Astrocyte (in vitro differentiated cells and primary cell): ENCODE results near the gene TKT. TPM values are rescaled to one million over a fixed set of nuclear protein-coding genes. Genes with fewer than 3 reads are reported as not detected.

Experiments used
- DNase-seq: peaks from one replicate; pipeline ENCODE4 v3.0.0-alpha.2; 2010; ENCODE audit warnings: low read depth
- FAIRE-seq: peaks from 2 replicates; lab custom pipeline; 2011; peaks lifted over from hg19 to GRCh38; lab: Jason Lieb, UNC
- H2AFZ ChIP-seq: 2 replicates; pipeline ENCODE4 v1.6.0; 2012; ENCODE audit warnings: low read depth, low read length, inconsistent platforms
- H3K27ac ChIP-seq: 2 replicates; pipeline ENCODE4 v1.5.1; 2011; ENCODE audit warnings: low read depth, low read length, inconsistent platforms
- H3K27me3 ChIP-seq: 2 replicates; pipeline ENCODE4 v1.6.0; 2011; ENCODE audit warnings: low read length, inconsistent platforms; ENCODE audit not compliant: insufficient read depth
- H3K36me3 ChIP-seq: 2 replicates; pipeline ENCODE4 v1.5.1; 2011; ENCODE audit warnings: low read length, inconsistent platforms; ENCODE audit not compliant: insufficient read depth
- H3K4me1 ChIP-seq: 2 replicates; pipeline ENCODE4 v1.5.1; 2011; ENCODE audit warnings: low read length, inconsistent platforms; ENCODE audit not compliant: insufficient read depth
- H3K4me2 ChIP-seq: 2 replicates; pipeline ENCODE4 v1.6.0; 2012; ENCODE audit warnings: low read length, inconsistent platforms
- H3K4me3 ChIP-seq: 2 replicates; pipeline ENCODE4 v1.5.1; 2011; ENCODE audit warnings: low read depth, mild to moderate bottlenecking, low read length, inconsistent platforms; ENCODE audit not compliant: insufficient read depth
- H3K79me2 ChIP-seq: 2 replicates; pipeline ENCODE4 v1.6.0; 2012; ENCODE audit warnings: mild to moderate bottlenecking, low read length, inconsistent platforms; ENCODE audit not compliant: insufficient read depth
- H3K9ac ChIP-seq: 2 replicates; pipeline ENCODE4 v1.6.0; 2012; ENCODE audit warnings: mild to moderate bottlenecking, low read length, inconsistent platforms
- H3K9me3 ChIP-seq: 2 replicates; pipeline ENCODE4 v1.5.1; 2012; ENCODE audit warnings: low read depth, mild to moderate bottlenecking, low read length, inconsistent platforms; ENCODE audit not compliant: insufficient read depth
- H4K20me1 ChIP-seq: 2 replicates; pipeline ENCODE4 v1.6.0; 2012; ENCODE audit warnings: low read length, inconsistent platforms; ENCODE audit not compliant: insufficient read depth
- H3K27ac Mint-ChIP-seq: one replicate; pipeline ENCODE4 v1.8.0; 2021; ENCODE audit warnings: mild to moderate bottlenecking, mixed read lengths; ENCODE audit not compliant: unreplicated experiment
- H3K27me3 Mint-ChIP-seq: one replicate; pipeline ENCODE4 v1.8.0; 2021; ENCODE audit warnings: low read depth, mixed read lengths; ENCODE audit not compliant: unreplicated experiment
- H3K36me3 Mint-ChIP-seq: one replicate; pipeline ENCODE4 v1.8.0; 2021; ENCODE audit warnings: low read depth, mixed read lengths; ENCODE audit not compliant: unreplicated experiment
- H3K4me1 Mint-ChIP-seq: one replicate; pipeline ENCODE4 v1.8.0; 2021; ENCODE audit warnings: low read depth, mixed read lengths; ENCODE audit not compliant: unreplicated experiment
- H3K4me3 Mint-ChIP-seq: one replicate; pipeline ENCODE4 v1.8.0; 2021; ENCODE audit warnings: mild to moderate bottlenecking, moderate library complexity, mixed read lengths; ENCODE audit not compliant: unreplicated experiment
- H3K9me3 Mint-ChIP-seq: one replicate; pipeline ENCODE4 v1.8.0; 2021; ENCODE audit warnings: mild to moderate bottlenecking, mixed read lengths; ENCODE audit not compliant: unreplicated experiment
- EZH2 ChIP-seq: IDR thresholded peaks from 2 replicates; pipeline ENCODE4 v1.6.1; 2012; ENCODE audit warnings: mild to moderate bottlenecking, low read length, inconsistent platforms; ENCODE audit not compliant: insufficient read depth
- total RNA-seq: library from RNA; stranded (reverse); gene quantifications from 2 replicates; pipeline ENCODE4 v1.2.1, GENCODE V29; 2021
- TF ChIP-seq, protein P1 (sequence below): IDR thresholded peaks from 2 replicates; pipeline ENCODE4 v1.5.1; 2011; ENCODE audit warnings: low read depth, mild to moderate bottlenecking, inconsistent platforms, low read length, moderate library complexity; ENCODE audit not compliant: insufficient read depth

Gene TKT
- total RNA-seq, 1 donor from 2014 or later = 318 TPM

DNA sequence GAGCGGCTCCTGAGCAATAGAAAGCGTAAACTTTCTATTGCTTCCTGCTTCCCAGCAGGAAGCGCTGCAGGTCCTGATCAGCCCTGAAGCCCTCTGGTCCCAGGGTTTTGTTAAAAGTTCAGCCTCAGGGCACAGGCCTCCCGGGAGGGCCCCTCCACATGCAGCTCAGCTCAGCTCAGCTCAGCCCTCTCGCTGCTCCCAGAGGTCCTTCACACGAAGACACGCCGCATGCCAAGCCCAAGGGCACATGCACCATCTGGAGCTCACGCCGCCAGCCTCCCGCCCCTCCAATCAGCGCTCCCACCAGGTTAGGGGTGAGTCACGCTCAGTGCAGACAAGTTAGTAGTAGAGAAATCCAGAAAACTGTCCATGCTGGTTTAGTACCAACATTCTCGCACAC, 12.7 kb downstream of the TKT start:
- Histone ChIP-seq H3K79me2 (peaks cover 88% of the 10 kb centered on the region), H3K9me3 (no peaks in the 10 kb centered on the region), H3K4me2 (peak overlapping the region; percentile 32), H3K9ac (no peak overlapping the region), H2AFZ (no peak overlapping the region), H4K20me1 (peaks cover 87% of the 10 kb centered on the region), H3K27ac (peak overlapping the region; percentile 4), H3K36me3 (peaks cover 9% of the 10 kb centered on the region), H3K27me3 (no peaks in the 10 kb centered on the region), H3K4me1 (peaks cover 26% of the 10 kb centered on the region), H3K4me3 (no peak overlapping the region)
- DNase-seq = peak; percentile 53
- peaks cover 8% of the 10 kb centered on the region for H3K36me3 Mint-ChIP-seq
- peaks cover 21% of the 10 kb centered on the region for H3K4me1 Mint-ChIP-seq
- TF ChIP-seq, protein P1, sequence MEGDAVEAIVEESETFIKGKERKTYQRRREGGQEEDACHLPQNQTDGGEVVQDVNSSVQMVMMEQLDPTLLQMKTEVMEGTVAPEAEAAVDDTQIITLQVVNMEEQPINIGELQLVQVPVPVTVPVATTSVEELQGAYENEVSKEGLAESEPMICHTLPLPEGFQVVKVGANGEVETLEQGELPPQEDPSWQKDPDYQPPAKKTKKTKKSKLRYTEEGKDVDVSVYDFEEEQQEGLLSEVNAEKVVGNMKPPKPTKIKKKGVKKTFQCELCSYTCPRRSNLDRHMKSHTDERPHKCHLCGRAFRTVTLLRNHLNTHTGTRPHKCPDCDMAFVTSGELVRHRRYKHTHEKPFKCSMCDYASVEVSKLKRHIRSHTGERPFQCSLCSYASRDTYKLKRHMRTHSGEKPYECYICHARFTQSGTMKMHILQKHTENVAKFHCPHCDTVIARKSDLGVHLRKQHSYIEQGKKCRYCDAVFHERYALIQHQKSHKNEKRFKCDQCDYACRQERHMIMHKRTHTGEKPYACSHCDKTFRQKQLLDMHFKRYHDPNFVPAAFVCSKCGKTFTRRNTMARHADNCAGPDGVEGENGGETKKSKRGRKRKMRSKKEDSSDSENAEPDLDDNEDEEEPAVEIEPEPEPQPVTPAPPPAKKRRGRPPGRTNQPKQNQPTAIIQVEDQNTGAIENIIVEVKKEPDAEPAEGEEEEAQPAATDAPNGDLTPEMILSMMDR = no peak
- no peak for FAIRE-seq
- peak overlapping the region; percentile 73 for H3K27ac Mint-ChIP-seq
- no peaks in the 10 kb centered on the region for H3K27me3 Mint-ChIP-seq
- no peaks in the 10 kb centered on the region for H3K9me3 Mint-ChIP-seq
- H3K4me3 Mint-ChIP-seq = no peak overlapping the region

DNA sequence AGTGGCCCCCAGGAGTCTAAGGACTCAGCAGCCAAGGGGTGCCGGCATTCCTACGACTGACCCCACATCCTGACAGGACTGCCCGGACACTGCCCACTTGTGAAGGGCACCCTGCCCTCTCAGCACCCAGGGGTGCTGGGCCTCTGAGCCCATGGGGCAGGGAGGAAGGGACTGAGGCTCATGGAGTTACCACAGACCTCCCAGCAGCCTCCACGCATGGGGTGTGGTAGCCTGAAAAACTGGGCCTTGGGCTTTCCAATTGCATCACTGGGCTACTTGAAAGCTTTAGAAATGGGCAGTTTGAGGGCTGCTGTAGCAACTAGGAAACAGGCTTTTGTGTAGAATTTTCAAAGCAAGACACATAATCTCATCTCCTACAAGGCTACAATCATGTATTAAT, 13.2 kb downstream of the TKT start:
- DNase-seq = no peak

GRCh38 chr3:53242155-53242554, 13.7 kb downstream of the TKT start:
- Mint-ChIP-seq H3K9me3 (no peaks in the 10 kb centered on the region), H3K27ac (peak overlapping the region; percentile 69), H3K4me3 (no peak overlapping the region), H3K4me1 (peaks cover 27% of the 10 kb centered on the region), H3K27me3 (no peaks in the 10 kb centered on the region), H3K36me3 (peaks cover 8% of the 10 kb centered on the region)
- Histone ChIP-seq H3K9me3 (no peaks in the 10 kb centered on the region), H3K27ac (no peak overlapping the region), H3K9ac (no peak overlapping the region), H3K4me2 (no peak overlapping the region), H3K36me3 (peaks cover 12% of the 10 kb centered on the region), H3K4me3 (no peak overlapping the region), H2AFZ (no peak overlapping the region), H3K4me1 (peaks cover 36% of the 10 kb centered on the region), H3K27me3 (no peaks in the 10 kb centered on the region), H3K79me2 (peaks cover 80% of the 10 kb centered on the region), H4K20me1 (peaks cover 77% of the 10 kb centered on the region)
- no peak for TF ChIP-seq EZH2
- TF ChIP-seq, protein P1 = no peak
- FAIRE-seq = no peak
- DNase-seq = no peak

More for the DNA sequence above, 13.2 kb downstream of the TKT start:
- FAIRE-seq = no peak
- Mint-ChIP-seq H3K9me3 (no peaks in the 10 kb centered on the region), H3K4me3 (no peak overlapping the region), H3K4me1 (peaks cover 23% of the 10 kb centered on the region), H3K27me3 (no peaks in the 10 kb centered on the region), H3K36me3 (peaks cover 8% of the 10 kb centered on the region), H3K27ac (peak overlapping the region; percentile 69)
- peaks cover 82% of the 10 kb centered on the region for H3K79me2 ChIP-seq
- no peak overlapping the region for H3K4me3 ChIP-seq
- TF ChIP-seq, protein P1 = no peak
- no peak for TF ChIP-seq EZH2
- peaks cover 81% of the 10 kb centered on the region for H4K20me1 ChIP-seq
- H3K9me3 ChIP-seq = no peaks in the 10 kb centered on the region
- peaks cover 31% of the 10 kb centered on the region for H3K4me1 ChIP-seq
- no peak overlapping the region for H2AFZ ChIP-seq
- H3K36me3 ChIP-seq = peaks cover 9% of the 10 kb centered on the region
- no peaks in the 10 kb centered on the region for H3K27me3 ChIP-seq
- peak overlapping the region; percentile 4 for H3K27ac ChIP-seq
- no peak overlapping the region for H3K4me2 ChIP-seq
- H3K9ac ChIP-seq = no peak overlapping the region
